HG03025 (cell line): ENCODE measurements around the gene TUBGCP5.
"Not testable (repeated sequence)": the region's sequence is repeated elsewhere in the genome, so short reads cannot be mapped to it uniquely, and the experiment has no call there.

Experiments
- ATAC-seq: cut with Tn5 transposase; IDR thresholded peaks from one replicate; pipeline ENCODE4 v1.9.1; 2021; ENCODE audit warnings: mild to moderate bottlenecking, moderate library complexity; ENCODE audit not compliant: unreplicated experiment, low FRiP score

The TUBGCP5 gene

GRCh38 chr15:23043535-23043934 is 4.2 kb upstream of the TUBGCP5 start:
- ATAC-seq: not testable (repeated sequence)

- not testable (repeated sequence) for ATAC-seq
Measured at GRCh38 chr15:23041736-23042135, 2.4 kb upstream of the TUBGCP5 start.

GRCh38 chr15:23039917-23040281 is 530 bp upstream of the TUBGCP5 start:
- ATAC-seq: no peak

- ATAC-seq: peak; percentile 1
Measured at GRCh38 chr15:23038726-23039142, 635 bp downstream of the TUBGCP5 start.

- ATAC-seq: no peak
Measured at GRCh38 chr15:23035964-23036566, 3.3 kb downstream of the TUBGCP5 start.

- ATAC-seq: no peak
Measured at GRCh38 chr15:23033979-23034378, 5.4 kb downstream of the TUBGCP5 start.

GRCh38 chr15:23026218-23026617 is 13.2 kb downstream of the TUBGCP5 start:
- no peak for ATAC-seq

- ATAC-seq: no peak
Measured at GRCh38 chr15:23022156-23022555, 17.2 kb downstream of the TUBGCP5 start.

GRCh38 chr15:23014394-23015000 is 24.9 kb downstream of the TUBGCP5 start:
- no peak for ATAC-seq

- ATAC-seq: no peak
Measured at GRCh38 chr15:23013681-23014080, 25.7 kb downstream of the TUBGCP5 start.

GRCh38 chr15:23012616-23013015 is 26.8 kb downstream of the TUBGCP5 start:
- not testable (repeated sequence) for ATAC-seq

- ATAC-seq: no peak
Measured at GRCh38 chr15:23003736-23004135, 35.6 kb downstream of the TUBGCP5 start.

GRCh38 chr15:23002920-23003319 is 36.4 kb downstream of the TUBGCP5 start:
- no peak for ATAC-seq

- no peak for ATAC-seq
Measured at GRCh38 chr15:22995795-22996194, 43.6 kb downstream of the TUBGCP5 start.

- no peak for ATAC-seq
Measured at GRCh38 chr15:22992024-22992326, 47.4 kb downstream of the TUBGCP5 start.

- no peak for ATAC-seq
Measured at GRCh38 chr15:22989576-22990477, 49.5 kb downstream of the TUBGCP5 start.

- no peak for ATAC-seq
Measured at GRCh38 chr15:22988811-22989210, 50.6 kb downstream of the TUBGCP5 start.

- not testable (repeated sequence) for ATAC-seq
Measured at GRCh38 chr15:22981931-22982330, 57.4 kb downstream of the TUBGCP5 start.

GRCh38 chr15:22981051-22981840 is 58.1 kb downstream of the TUBGCP5 start:
- no peak for ATAC-seq

GRCh38 chr15:22980189-22981050 is 58.9 kb downstream of the TUBGCP5 start, which contains the start of gene CYFIP1:
CYFIP1 (minus strand) TSS chr15:22980368; CDS start chr15:22947285, 33,083 bp downstream.
- peak; percentile 74 for ATAC-seq
